Measurements from ENCODE around the gene UNC13B.

The UNC13B gene

GRCh38 chr9:35340046-35340445, 178.2 kb downstream of the UNC13B start:
- DNase-seq = no peak

- no peak for DNase-seq
Measured at GRCh38 chr9:35341021-35341420, 179.2 kb downstream of the UNC13B start.

GRCh38 chr9:35341585-35341984, 179.8 kb downstream of the UNC13B start:
- DNase-seq = no peak

DNA sequence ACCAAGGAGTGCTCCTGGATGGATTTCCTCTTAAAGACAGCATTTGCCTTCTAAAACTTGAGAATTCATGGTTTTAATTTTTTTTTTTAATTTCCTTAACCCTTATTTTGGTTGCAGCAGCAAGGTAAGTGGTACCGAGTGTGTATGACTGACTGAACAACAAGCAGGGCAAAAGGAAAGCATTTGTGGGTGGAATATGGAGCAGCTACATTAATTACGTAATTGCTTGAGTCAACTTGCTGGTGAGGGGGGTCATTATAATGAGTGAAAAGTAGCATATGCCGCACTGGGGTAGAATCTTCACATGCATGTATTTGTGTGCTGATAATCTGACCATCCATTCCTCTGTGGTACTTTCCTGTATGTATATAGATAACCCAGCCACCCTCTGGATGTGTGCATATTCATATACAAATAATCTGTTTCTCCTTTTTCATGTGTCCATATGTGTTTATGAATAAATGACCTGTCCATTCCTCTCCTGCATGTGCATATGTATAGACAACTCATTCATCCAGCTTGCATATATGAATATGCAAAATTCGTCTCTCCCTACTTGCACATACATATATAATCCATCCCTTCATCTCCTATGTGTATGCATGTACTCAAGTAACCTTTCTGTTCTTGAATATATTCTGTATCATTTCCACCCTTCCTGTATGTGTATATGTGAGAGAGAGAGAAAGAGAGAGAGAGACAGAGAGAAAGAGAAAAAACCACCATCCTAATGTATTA, 180.6 kb downstream of the UNC13B start:
- peak; percentile 33 for DNase-seq

- DNase-seq = no peak
Measured at GRCh38 chr9:35348109-35348508, 186.3 kb downstream of the UNC13B start.

DNA sequence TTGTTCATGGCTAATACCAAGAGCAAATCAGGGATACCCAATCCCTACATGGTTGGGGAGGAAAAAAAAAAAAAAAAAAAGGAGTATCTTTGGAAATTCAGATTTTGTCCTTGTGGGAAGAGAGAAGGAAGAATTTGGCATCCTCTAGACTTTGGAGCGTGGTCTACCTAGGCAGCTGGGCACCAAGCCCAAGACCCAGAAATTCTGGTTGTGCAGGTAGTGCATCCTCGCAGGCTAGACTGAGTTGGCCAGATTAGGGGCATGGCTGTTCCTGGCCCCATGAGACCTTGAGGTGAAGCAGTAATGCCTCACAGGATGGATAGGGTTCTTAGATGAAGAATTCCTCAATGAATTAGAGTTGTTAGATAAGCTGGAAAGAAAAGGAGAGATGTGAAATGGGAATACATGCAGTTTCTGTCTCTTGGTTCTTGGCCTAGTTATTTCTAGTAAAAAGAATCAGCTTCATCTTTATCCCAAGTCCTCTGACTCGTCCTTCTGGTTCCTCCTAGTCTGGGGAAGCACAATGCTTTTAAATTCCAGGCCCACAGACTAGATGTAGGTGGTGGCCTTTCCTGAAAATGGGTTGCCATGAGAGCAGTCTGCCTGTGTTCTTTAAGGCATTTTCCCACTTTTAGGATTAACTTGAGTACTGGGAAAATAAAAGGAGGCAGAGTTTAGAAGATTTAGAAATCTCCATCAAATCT, 187.6 kb downstream of the UNC13B start:
- DNase-seq = no peak

DNA sequence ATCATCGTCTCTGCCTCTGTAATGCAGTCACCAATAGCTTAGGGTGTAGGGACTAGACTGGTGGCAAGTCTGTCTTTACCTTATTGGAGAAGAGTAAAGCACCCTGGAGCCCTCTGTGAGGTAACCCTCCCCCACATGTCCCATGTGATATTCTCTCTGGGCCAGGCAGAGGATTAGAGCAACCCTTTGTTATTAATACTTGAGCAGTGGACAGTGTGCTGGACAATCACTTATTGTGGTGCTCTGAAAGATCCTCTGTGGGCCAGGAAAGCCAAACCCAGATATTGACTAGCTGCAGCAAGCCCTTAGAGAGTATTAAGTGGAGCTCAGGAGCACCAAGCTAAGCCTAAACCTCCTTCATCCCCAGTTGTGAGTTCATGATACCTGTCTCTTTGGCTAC, 188.4 kb downstream of the UNC13B start:
- no peak for DNase-seq

DNA sequence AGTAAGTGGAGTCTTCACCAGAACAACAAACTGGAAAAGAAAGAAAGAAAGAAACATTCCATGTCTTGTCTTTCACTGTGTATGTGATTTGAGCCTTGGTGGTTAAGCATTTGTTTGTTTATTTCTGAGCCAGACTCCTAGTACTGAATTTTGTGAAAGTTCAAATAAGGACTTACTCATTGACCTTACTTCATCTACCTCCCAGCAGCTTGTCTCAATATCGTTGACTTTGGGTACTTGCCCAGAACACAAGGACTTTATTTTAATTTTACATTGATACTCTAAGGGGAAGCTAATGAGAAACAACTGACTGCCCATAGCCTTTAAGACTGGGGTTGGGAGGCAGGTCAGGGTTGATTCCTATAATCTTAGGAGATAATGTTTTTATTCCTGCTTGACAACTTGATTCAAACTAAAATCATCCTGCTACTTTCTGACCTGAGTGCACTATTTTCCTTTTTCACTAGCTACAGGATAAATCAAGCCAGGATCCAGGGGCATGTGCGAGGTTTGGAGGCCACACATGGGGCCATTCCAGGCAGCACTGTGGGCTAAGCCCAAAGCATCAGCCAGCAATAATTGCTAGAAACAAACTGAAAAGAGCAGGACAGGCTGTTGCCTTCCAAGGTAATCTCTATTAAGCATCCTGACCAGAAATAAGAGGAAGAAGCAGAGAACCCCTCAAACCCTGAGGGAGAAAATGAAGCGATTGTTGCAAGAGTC, 189.2 kb downstream of the UNC13B start:
- no peak for DNase-seq

GRCh38 chr9:35353731-35354365, 192.0 kb downstream of the UNC13B start:
- peak; percentile 8 for DNase-seq

DNA sequence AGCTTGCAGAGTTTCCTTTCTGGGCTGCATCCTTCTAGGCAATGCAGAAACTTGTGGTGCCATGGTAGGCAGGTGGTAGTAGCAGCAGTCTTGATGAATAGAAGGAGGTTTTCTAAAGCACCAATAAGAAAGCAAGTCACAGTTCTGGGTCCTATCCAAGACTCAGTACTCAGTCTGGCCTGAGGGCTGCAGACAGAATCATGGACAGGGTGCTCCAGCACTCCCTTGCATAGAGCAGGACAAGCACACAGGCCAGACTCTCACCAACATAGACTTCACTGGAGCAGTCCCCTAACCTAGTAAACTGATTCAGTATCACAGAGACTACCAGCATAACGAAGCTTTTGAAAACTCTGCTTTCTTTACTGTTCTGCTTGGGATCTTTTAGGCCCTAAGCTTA, 194.1 kb downstream of the UNC13B start:
- no peak for DNase-seq

DNA sequence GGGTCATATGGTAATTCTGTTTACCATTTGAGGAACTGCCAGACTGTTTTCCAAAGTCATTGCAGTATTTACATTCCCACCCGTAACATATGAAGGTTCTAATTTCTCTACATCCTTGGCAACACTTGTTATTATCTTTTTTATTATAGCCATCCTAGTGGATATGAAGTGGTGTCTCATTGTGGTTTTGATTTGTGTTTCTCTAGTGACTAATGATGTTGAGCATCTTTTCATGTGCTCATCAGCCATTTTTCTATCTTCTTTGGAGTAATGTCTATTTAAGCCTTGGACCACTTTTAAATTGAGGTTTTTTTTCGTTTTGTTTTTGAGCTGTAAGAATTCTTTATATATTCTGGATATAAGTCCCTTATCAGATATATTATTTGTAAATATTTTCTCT, 195.3 kb downstream of the UNC13B start:
- no peak for DNase-seq

- no peak for DNase-seq
Measured at GRCh38 chr9:35357826-35358225, 196.0 kb downstream of the UNC13B start.

- DNase-seq = no peak
Measured at GRCh38 chr9:35364817-35365585, 203.2 kb downstream of the UNC13B start.

DNA sequence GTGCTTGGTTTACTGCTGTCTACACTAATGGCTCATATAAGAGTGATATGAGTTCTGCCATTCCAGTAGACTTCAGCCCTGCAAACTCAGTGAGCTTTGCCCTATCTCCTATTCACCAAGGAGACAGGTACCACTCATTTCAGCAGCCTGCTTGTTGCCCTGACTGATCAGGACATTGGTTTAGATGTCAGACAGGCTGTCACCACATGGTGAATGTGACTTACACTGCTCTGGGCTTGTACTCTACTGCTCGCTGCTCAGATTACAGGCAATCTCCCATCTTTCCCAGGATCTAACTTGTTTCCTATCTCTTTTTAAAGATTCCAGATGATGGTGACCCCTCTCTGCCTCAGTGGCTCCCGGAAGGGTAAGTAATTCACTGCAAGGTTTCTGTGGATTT, 204.8 kb downstream of the UNC13B start:
- DNase-seq = no peak

DNA sequence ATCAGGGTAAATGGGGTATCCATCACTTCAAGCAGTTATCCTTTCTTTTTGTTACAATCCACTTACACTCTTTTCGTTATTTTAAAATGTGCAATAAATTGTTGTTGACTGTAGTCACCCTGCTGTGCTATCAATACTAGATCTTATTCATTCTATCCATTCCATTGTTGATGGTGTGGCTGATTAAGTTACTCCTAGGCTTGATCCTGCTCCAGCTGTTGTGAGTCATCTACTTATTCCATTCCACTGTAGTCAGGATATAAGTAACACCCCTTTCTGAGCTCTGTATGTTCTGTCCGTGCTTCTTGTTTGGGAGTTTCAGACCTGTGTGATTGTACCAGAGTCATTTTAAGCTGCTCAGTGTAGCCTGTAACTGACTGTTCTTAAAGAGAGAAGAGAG, 205.6 kb downstream of the UNC13B start:
- no peak for DNase-seq

GRCh38 chr9:35370241-35370640, 208.4 kb downstream of the UNC13B start:
- no peak for DNase-seq

GRCh38 chr9:35374436-35374835, 212.6 kb downstream of the UNC13B start:
- no peak for DNase-seq

GRCh38 chr9:35374910-35375309, 213.1 kb downstream of the UNC13B start:
- DNase-seq = no peak

DNA sequence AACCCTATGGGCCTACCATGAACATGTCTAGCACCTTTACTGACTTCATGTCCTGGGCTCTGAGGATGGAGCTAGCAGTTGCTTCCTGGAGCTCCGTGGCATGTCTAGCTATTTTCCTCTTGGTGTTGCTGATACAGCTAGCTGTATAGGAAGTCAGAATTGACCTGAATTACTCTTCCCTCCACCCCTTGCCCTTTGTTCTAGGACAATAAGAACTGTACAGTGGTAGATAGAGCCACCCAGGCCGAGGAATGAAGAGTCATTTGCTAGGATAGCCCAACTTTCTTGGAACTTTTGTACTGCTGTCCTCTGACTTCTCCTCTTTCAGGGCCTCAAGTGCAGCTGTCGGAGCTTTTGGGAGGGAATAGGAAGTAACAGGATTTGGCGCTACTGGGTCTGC, 218.2 kb downstream of the UNC13B start:
- DNase-seq = no peak

- DNase-seq = no peak
Measured at GRCh38 chr9:35380619-35381018, 218.8 kb downstream of the UNC13B start.

DNA sequence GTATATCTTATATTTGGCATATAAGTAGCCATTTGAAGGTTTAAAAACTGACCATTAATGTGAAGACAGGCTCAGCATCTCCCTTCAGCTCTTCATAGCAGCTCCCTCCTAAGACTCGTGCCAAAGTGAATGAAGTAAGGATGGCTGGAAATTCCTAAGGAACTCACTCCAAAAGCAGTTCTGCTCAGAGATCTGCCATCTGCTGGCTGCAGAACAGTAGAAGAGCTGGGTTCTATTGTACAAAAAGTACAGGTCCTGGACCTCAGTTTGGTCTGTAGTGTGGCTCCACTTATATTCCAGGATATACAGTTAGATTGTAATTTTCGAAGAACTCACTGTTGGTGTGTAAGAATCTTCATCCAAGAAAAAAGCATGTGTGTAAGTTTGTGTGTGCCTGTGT, 223.2 kb downstream of the UNC13B start:
- DNase-seq = no peak

DNA sequence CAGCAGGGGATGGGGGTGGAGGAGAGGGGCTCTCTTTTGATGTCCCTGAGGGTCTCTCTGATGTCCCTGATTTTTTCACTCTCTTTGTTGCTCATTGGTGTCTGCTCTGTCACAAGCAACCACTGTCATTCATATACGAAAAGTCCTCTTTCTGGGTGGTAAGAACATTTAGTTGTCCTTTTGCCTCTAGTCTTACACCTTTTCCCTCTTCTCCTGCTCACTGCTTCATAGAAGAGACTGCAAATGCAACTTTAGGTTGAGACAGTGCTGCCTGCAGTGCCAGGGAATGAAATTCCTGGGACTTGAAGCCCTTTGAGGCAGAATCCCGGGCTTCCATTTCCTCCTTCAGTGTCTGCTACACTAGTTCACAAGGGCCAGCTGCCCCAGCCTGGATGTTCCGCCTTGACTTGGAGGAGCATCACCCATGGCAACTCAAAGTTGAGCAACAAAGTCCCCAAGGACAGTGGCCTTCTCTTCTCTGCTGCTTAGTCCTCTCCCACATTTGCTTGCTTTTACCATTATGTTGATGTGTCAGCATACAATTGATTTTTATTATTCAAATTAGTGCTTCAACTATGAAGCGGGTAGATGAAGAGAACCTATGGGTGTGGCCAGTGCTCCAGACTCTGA, 233.4 kb downstream of the UNC13B start:
- DNase-seq = no peak
